Thoracic aorta (tissue), 2 donors: ENCODE data around the gene PYGM. TPM values are rescaled to one million over a fixed set of nuclear protein-coding genes. Genes with fewer than 3 reads are reported as not detected.

Source experiments
- ATAC-seq: fragments of 150-250 bp; one replicate; pipeline ENCODE4 v1.8.0; 2017; ENCODE audit warnings: low read depth; ENCODE audit not compliant: insufficient number of reproducible peaks, low FRiP score
- DNase-seq: peaks from one replicate; pipeline ENCODE4 v3.0.0-alpha.2; 2020; ENCODE audit warnings: low spot score
- H3K27ac ChIP-seq, 2 donors: fragments of 200-600 bp; sonication (generic); 1 replicate in 1 of 2; 2 replicates in 1 of 2; pipeline ENCODE4 v1.5.1; 2016; ENCODE audit warnings: mild to moderate bottlenecking in 2 of 2, moderate library complexity in 2 of 2
- H3K27me3 ChIP-seq: fragments of 200-600 bp; sonication (generic); replicated peaks from 2 replicates; pipeline ENCODE4 v1.6.0; 2016; ENCODE audit warnings: mild to moderate bottlenecking; ENCODE audit not compliant: insufficient read depth
- H3K36me3 ChIP-seq: fragments of 200-600 bp; sonication (generic); one replicate; pipeline ENCODE4 v1.5.1; 2016
- H3K4me1 ChIP-seq, 2 donors: fragments of 200-600 bp; sonication (generic); 1 replicate in 1 of 2; 2 replicates in 1 of 2; pipeline versions ENCODE4 v1.5.1 to v1.6.0; 2016; ENCODE audit warnings: low read depth in 2 of 2, mild to moderate bottlenecking in 1 of 2; ENCODE audit not compliant: control insufficient read depth in 1 of 2
- H3K4me3 ChIP-seq: fragments of 200-600 bp; sonication (generic); 2 replicates; pipeline ENCODE4 v1.5.1; 2016; ENCODE audit warnings: mild to moderate bottlenecking
- H3K9me3 ChIP-seq: fragments of 200-600 bp; sonication (generic); 2 replicates; pipeline ENCODE4 v1.5.1; 2016
- CTCF ChIP-seq: fragments of 200-600 bp; sonication (generic); IDR thresholded peaks from one replicate; pipeline ENCODE4 v1.5.1; 2019; ENCODE audit warnings: antibody characterized with exemption
- total RNA-seq, 2 donors: library from RNA; depleted of rRNA; stranded (reverse); fragments of >200 nt; gene quantifications; one replicate each; pipeline versions ENCODE4 v1.1.0 to v1.2.3, GENCODE V29; 2016

PYGM gene
- total RNA-seq, 2 donors from 2014 or later, result 12.2 to 13.4 TPM

- TF ChIP-seq CTCF, result no peak
- no peak for ATAC-seq
- H3K4me1 ChIP-seq, result peaks cover 2 to 12% of the 10 kb centered on the region in 2 donors
These were observed 5.5 kb downstream of the PYGM start for GRCh38 chr11:64754124-64754918.

DNA sequence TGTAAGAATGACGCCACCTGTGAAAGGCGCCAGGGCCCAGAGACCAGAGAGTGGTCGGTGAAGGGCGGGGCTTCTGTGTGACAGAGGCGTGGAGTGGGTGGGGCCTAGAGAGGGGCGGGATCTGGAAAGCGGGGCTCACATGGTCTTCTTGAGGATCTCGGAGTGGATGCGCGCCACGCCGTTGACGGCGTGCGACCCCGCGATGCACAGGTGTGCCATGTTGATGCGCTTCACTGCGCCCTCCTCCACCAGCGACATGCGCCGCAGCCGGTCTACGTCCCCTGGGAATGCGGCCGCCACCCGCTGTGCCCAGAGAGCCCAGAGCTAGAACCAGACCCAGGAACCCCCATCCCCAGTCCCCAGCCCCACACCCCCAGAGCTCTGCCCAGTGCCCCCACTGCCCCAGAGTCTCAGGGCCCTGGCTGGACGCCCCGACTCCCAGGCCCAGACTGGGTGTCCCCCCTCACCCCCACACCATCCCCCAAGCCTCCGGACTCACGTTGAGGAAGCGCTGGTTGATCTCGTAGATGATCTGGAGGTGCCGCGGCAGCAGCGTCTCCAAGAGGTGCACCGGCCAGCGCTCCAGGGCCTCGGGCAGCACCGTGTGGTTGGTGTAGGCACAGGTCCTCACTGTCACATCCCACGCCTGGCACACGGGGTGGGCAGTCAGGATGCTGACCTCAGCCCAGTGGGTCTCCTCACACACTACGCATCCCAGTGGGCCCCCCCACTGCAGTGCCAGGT, 6.2 kb downstream of the PYGM start:
- Histone ChIP-seq H3K9me3 (no peaks in the 10 kb centered on the region), H3K4me3 (no peak overlapping the region), H3K27ac (no peak overlapping the region), H3K4me1 (peaks cover 0 to 5% of the 10 kb centered on the region in 2 donors), H3K36me3 (no peaks in the 10 kb centered on the region), H3K27me3 (no peaks in the 10 kb centered on the region)
- DNase-seq (no peak), ATAC-seq (no peak)
- TF ChIP-seq CTCF, result no peak

More at GRCh38 chr11:64754124-64754918, 5.5 kb downstream of the PYGM start:
- H3K27me3 ChIP-seq, result no peaks in the 10 kb centered on the region
- no peak overlapping the region for H3K27ac ChIP-seq
- H3K4me3 ChIP-seq, result no peak overlapping the region
- no peaks in the 10 kb centered on the region for H3K36me3 ChIP-seq
- H3K9me3 ChIP-seq, result no peaks in the 10 kb centered on the region
- no peak for DNase-seq

- H3K27me3 ChIP-seq, result no peaks in the 10 kb centered on the region
- no peak for ATAC-seq
- TF ChIP-seq CTCF, result no peak
These were observed 6.8 kb downstream of the PYGM start for GRCh38 chr11:64753019-64753379.

DNA sequence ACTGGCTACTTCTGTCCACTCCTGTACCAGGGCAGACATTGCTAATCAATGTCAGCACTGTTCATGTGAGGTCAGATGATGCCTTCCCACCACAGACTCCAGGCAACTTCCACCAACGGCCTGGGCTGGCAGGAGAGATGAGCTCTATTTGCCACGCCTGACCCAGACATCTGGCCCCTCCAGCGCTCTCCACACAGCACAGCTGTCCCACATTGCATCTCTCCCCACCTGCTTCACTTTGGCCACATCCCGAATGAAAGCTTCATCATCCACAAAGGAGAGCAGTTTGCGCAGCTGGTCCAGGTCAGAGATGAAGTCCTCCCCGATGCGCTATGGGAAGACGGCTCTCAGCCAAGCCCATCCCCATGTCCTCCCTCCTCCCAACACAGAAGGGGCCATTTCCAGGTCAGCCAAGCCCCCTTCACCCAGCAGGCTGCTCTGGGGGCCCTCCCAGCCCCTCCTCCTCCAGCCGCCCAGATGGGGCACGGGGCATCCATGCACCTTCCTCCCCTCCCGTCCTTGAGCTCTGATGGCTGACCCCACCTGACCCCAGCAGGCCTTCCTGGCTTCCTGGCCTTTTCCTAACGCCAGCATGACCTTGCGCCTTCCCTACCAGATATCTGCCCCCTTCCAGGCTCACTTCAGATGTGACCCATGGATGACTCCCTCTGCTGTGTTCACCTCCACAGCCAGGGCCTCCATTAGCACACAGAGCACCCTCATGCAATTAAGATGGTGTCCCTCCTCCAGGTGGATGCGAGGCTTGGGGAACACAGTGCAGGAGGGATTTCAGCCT, 7.4 kb downstream of the PYGM start:
- ATAC-seq, result no peak
- H3K4me1 ChIP-seq, result no peaks in the 10 kb centered on the region
- H3K27me3 ChIP-seq, result no peaks in the 10 kb centered on the region
- H3K27ac ChIP-seq, result no peak overlapping the region
- H3K4me3 ChIP-seq, result no peak overlapping the region
- no peak for DNase-seq
- no peaks in the 10 kb centered on the region for H3K9me3 ChIP-seq
- H3K36me3 ChIP-seq, result no peaks in the 10 kb centered on the region
- no peak for TF ChIP-seq CTCF

More at GRCh38 chr11:64753019-64753379, 6.8 kb downstream of the PYGM start:
- no peak for DNase-seq
- H3K27ac ChIP-seq, result no peak overlapping the region
- H3K9me3 ChIP-seq, result no peaks in the 10 kb centered on the region
- no peaks in the 10 kb centered on the region for H3K4me1 ChIP-seq
- no peak overlapping the region for H3K4me3 ChIP-seq
- no peaks in the 10 kb centered on the region for H3K36me3 ChIP-seq

GRCh38 chr11:64751580-64751979, 8.2 kb downstream of the PYGM start:
- no peaks in the 10 kb centered on the region for H3K36me3 ChIP-seq
- H3K9me3 ChIP-seq, result no peaks in the 10 kb centered on the region
- H3K27ac ChIP-seq, result no peak overlapping the region
- no peak for TF ChIP-seq CTCF
- DNase-seq (no peak), ATAC-seq (no peak)
- H3K4me3 ChIP-seq, result no peak overlapping the region
- H3K4me1 ChIP-seq, result no peaks in the 10 kb centered on the region
- H3K27me3 ChIP-seq, result no peaks in the 10 kb centered on the region
